ENCODE measurements around the gene XRN1.

DNA sequence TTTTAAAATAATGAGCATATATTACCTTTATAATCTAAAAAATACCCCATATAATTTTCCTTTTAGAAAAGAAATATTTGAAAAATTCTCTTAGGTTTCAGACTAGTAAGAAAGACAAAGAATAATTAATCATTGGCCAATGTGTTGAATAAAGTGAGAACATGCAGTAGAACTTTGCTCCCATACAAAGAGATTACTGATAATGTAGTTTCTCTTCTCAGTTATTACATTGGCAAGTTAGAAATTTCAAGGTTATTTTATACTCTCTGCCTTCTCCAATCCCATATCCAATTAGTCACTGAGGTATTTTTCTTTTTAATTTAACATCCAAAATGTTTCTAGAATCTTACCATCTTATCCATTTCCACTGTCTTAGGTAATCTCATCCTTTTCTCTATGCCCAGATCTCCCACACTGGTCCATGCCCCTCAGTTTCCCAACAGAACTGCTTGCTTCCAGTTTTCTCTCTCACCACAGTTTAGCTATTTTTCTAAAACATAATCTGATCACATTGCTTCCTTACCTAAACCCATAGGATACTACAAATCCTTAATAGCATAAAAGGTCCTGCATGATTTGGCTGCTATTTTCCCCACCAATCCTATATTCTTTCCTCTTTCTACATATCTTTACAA lies 10.8 kb downstream of the XRN1 start:
- TF ChIP-seq, protein P1, sequence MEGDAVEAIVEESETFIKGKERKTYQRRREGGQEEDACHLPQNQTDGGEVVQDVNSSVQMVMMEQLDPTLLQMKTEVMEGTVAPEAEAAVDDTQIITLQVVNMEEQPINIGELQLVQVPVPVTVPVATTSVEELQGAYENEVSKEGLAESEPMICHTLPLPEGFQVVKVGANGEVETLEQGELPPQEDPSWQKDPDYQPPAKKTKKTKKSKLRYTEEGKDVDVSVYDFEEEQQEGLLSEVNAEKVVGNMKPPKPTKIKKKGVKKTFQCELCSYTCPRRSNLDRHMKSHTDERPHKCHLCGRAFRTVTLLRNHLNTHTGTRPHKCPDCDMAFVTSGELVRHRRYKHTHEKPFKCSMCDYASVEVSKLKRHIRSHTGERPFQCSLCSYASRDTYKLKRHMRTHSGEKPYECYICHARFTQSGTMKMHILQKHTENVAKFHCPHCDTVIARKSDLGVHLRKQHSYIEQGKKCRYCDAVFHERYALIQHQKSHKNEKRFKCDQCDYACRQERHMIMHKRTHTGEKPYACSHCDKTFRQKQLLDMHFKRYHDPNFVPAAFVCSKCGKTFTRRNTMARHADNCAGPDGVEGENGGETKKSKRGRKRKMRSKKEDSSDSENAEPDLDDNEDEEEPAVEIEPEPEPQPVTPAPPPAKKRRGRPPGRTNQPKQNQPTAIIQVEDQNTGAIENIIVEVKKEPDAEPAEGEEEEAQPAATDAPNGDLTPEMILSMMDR (IDR thresholded peaks at IDR 0.05), result no peak
- TF ChIP-seq POLR2AphosphoS5 (IDR thresholded peaks at IDR 0.05), result no peak
